Smooth muscle cell (in vitro differentiated cells): ENCODE data around the gene GNG11. TPM values are rescaled to one million over a fixed set of nuclear protein-coding genes. Genes with fewer than 3 reads are reported as not detected.

ENCODE experiments used
- DNase-seq: peaks from one replicate; lab custom pipeline; 2025; ENCODE audit not compliant: unreplicated experiment; lab: John Stamatoyannopoulos, UW
- H2AFZ ChIP-seq: fragments of 200-600 bp; sonication (generic); 2 replicates; pipeline ENCODE4 v1.6.0; 2016; ENCODE audit warnings: antibody characterized with exemption, low read depth, mild to moderate bottlenecking
- H3F3A ChIP-seq: fragments of 200-600 bp; sonication (generic); 2 replicates; pipeline ENCODE4 v1.6.0; 2017; ENCODE audit warnings: antibody characterized with exemption, low read depth
- H3K27ac ChIP-seq: fragments of 200-600 bp; sonication (generic); 2 replicates; pipeline ENCODE4 v1.5.1; 2016; ENCODE audit warnings: low read depth, mild to moderate bottlenecking
- H3K27me3 ChIP-seq: fragments of 200-600 bp; sonication (generic); 2 replicates; pipeline ENCODE4 v1.6.1; 2016; ENCODE audit warnings: low read depth, mild to moderate bottlenecking
- H3K36me3 ChIP-seq: fragments of 200-600 bp; sonication (generic); 2 replicates; pipeline ENCODE4 v1.5.1; 2016; ENCODE audit warnings: low read depth
- H3K4me1 ChIP-seq: fragments of 200-600 bp; sonication (generic); 2 replicates; pipeline ENCODE4 v1.5.1; 2016; ENCODE audit warnings: low read depth
- H3K4me2 ChIP-seq: fragments of 200-600 bp; sonication (generic); 2 replicates; pipeline ENCODE4 v1.6.0; 2016; ENCODE audit warnings: mild to moderate bottlenecking
- H3K4me3 ChIP-seq: fragments of 200-600 bp; sonication (generic); 2 replicates; pipeline ENCODE4 v1.5.1; 2016; ENCODE audit warnings: mild to moderate bottlenecking
- H3K79me2 ChIP-seq: fragments of 200-600 bp; sonication (generic); 2 replicates; pipeline ENCODE4 v1.6.0; 2016; ENCODE audit warnings: low read depth, mild to moderate bottlenecking
- H3K9ac ChIP-seq: fragments of 200-600 bp; sonication (generic); 2 replicates; pipeline ENCODE4 v1.6.0; 2016; ENCODE audit warnings: low read depth
- H3K9me3 ChIP-seq: fragments of 200-600 bp; sonication (generic); replicated peaks from 2 replicates; pipeline ENCODE4 v1.5.1; 2016; ENCODE audit warnings: low read depth
- H4K20me1 ChIP-seq: fragments of 200-600 bp; sonication (generic); 2 replicates; pipeline ENCODE4 v1.6.0; 2016; ENCODE audit warnings: low read depth
- CTCF ChIP-seq: fragments of 200-600 bp; sonication (generic); IDR thresholded peaks from 2 replicates; pipeline ENCODE4 v1.5.1; 2017; ENCODE audit warnings: borderline replicate concordance, mild to moderate bottlenecking, antibody characterized with exemption; ENCODE audit not compliant: insufficient read depth, poor library complexity, severe bottlenecking
- WGBS: methylation state at CpG from one replicate; pipeline ENCODE4 v1.1.7; 2016; ENCODE audit warnings: low lambda C conversion rate; 5-methylcytosine and 5-hydroxymethylcytosine counted together
- polyA plus RNA-seq: library from polyadenylated mRNA; unstranded; fragments of >200 nt; fragmentation: Nextera tagmentation; extraction: Ambion mirVana; gene quantifications from 2 replicates; pipeline ENCODE4 v1.2.1, GENCODE V29; 2016
- total RNA-seq: library from RNA; depleted of rRNA; stranded (reverse); fragments of >200 nt; gene quantifications from 2 replicates; pipeline ENCODE4 v1.2.3, GENCODE V29; 2014

The GNG11 gene
- total and polyA plus RNA-seq, 2 experiments from 2014 or later = 13.4 to 31.2 TPM

- no peaks in the 10 kb centered on the region for H4K20me1 ChIP-seq
- no peak overlapping the region for H2AFZ ChIP-seq
- H3K79me2 ChIP-seq = no peaks in the 10 kb centered on the region
- no peaks in the 10 kb centered on the region for H3K4me1 ChIP-seq
- no peaks in the 10 kb centered on the region for H3K9me3 ChIP-seq
- 18% methylated on average over 1 of the region's 1 CpG for WGBS
- no peak overlapping the region for H3K4me2 ChIP-seq
- no peaks in the 10 kb centered on the region for H3K36me3 ChIP-seq
- H3K27ac ChIP-seq = no peak overlapping the region
- H3K27me3 ChIP-seq = no peaks in the 10 kb centered on the region
- H3K4me3 ChIP-seq = no peak overlapping the region
- peaks cover 5% of the 10 kb centered on the region for H3F3A ChIP-seq
- no peak overlapping the region for H3K9ac ChIP-seq
- TF ChIP-seq CTCF = no peak
- DNase-seq = no peak
Measured at GRCh38 chr7:93894426-93894825, 27.1 kb upstream of the GNG11 start.

- H3F3A ChIP-seq = peaks cover 5% of the 10 kb centered on the region
- no peak overlapping the region for H3K27ac ChIP-seq
- no peak overlapping the region for H3K9ac ChIP-seq
- H4K20me1 ChIP-seq = no peaks in the 10 kb centered on the region
- no peaks in the 10 kb centered on the region for H3K36me3 ChIP-seq
- H3K9me3 ChIP-seq = no peaks in the 10 kb centered on the region
- H3K27me3 ChIP-seq = no peaks in the 10 kb centered on the region
- DNase-seq = no peak
- TF ChIP-seq CTCF = no peak
- H3K79me2 ChIP-seq = no peaks in the 10 kb centered on the region
- no peaks in the 10 kb centered on the region for H3K4me1 ChIP-seq
- H2AFZ ChIP-seq = no peak overlapping the region
- no peak overlapping the region for H3K4me3 ChIP-seq
- H3K4me2 ChIP-seq = no peak overlapping the region
- WGBS = 89% methylated on average over 3 of the region's 3 CpGs
Measured at GRCh38 chr7:93894966-93895640, 26.4 kb upstream of the GNG11 start.

- WGBS = 61% methylated on average over 4 of the region's 4 CpGs
- no peaks in the 10 kb centered on the region for H3K79me2 ChIP-seq
- no peak overlapping the region for H3K4me2 ChIP-seq
- no peak overlapping the region for H2AFZ ChIP-seq
- H4K20me1 ChIP-seq = no peaks in the 10 kb centered on the region
- H3K36me3 ChIP-seq = no peaks in the 10 kb centered on the region
- H3K27me3 ChIP-seq = no peaks in the 10 kb centered on the region
- no peak overlapping the region for H3K9ac ChIP-seq
- no peaks in the 10 kb centered on the region for H3K9me3 ChIP-seq
- peaks cover 5% of the 10 kb centered on the region for H3F3A ChIP-seq
- no peak overlapping the region for H3K4me3 ChIP-seq
- no peak for TF ChIP-seq CTCF
- no peak overlapping the region for H3K27ac ChIP-seq
- no peaks in the 10 kb centered on the region for H3K4me1 ChIP-seq
- DNase-seq = no peak
Measured at GRCh38 chr7:93895859-93896600, 25.5 kb upstream of the GNG11 start.
